Activated T-cell treated with anti-CD3 and anti-CD28 coated beads, Interleukin-2, amount 50 U/mL, for 1 hour (primary cell): ENCODE data around the gene CCDC88A.
"Not testable (repeated sequence)": the region's sequence is repeated elsewhere in the genome, so short reads cannot be mapped to it uniquely, and the experiment has no call there.

ENCODE experiments used
- DNase-seq: peaks from one replicate; pipeline ENCODE4 v3.0.0-alpha.2; 2020

CCDC88A gene

DNA sequence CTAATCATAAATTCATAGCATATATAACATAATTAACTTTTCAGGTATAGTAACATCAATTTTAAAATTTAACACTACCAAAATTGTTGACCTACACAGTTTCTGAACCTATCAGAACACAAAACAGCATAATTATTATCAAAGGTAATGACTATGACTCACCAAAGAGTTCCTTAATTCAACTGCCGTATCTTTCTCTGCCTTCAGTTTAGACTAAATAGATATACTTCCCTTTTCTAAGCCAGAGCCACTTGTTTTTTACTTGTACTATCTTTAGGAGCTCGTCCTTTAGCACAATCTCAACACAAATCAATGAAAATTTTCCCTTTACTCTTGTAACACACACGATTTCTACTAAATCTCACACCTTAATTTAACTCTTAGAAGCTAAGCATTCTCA, 54.4 kb downstream of the CCDC88A start:
- no peak for DNase-seq

DNA sequence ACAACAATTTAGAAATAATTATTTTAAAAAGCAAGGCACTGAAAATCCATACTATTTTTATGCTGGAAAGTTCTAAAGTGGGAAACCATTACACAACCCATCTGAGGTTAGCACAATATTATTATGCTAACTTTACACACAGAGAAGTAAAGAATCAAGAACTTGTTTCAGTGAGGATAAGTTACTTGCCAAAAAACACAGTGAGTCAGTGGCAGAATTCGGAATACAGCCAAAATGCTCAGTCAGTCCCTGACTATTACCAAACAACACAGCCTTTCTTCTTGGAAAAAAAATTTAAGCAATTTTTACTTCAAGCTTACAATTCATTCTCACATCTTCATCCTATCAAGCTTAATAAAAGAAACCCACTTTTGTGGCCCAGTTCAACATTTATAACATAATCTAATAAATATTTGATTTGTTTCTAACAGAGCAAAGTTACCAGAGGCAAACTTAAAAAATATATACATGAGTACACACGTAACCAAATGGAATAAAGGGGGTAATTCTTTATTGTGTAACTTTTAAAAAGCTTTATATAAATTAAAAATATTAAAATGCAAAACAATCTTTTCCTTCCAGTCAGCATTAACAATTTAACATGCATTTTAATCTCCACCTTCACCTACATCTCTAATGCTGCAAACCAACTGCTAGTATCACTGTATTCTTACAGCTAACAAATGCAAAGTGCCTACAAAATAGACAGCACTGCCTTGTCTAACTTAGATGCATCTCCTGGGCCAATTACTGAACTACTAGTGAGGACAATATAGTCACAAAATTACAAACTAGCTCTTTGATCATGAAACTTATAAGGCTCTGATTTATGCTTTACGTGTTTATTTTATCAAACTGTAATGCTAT, 55.2 kb downstream of the CCDC88A start:
- no peak for DNase-seq

DNA sequence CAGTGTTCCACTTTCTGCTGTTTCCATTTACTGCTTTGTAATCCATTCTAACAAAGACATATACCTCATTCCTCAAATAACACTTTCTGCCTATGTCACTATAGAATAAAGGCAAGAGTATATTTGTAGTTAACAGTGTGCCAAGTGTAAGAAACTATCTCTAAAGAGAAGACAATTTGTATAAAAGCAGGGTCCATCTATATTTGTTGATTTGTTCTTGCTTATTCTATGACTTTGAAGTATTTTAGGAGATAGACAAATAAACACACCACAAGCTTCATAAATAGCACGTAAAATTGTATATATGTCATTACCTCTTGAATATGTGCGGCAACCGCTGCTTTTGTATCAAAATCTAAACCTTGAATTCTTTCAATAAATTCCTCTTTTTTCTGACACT, 56.0 kb downstream of the CCDC88A start:
- no peak for DNase-seq

DNA sequence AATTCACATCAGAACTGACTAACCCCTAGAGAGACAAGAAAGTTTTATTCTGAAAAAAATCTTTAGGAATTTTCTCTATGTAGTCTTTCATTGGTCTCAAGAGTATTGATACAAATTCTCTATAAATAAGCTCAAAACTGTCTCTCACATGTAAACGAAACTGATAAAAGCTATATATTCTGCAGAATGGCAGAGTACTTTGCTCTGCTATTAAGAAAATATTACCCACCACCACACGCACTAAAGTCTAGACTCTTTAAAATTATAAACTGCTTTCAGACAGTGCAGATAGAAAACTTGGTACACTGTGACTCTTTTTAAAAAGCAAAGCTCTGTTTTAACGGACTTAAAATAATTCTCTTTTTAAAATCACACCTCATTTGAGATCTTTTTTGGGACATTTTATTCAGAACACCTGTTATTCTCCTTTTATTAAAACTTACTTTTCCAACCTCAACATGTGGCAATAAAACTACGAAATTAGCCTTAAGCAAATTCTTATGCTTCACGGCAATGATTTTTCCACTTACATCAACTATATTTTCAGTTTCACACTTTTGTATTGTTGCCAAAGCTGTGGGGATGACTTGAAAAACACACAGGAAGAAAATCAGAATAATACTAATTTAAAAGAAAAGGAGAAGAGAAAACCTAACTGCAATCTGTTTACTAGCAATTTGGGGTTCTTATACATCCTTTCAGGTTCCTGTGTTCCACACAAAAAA, 58.0 kb downstream of the CCDC88A start:
- no peak for DNase-seq

DNA sequence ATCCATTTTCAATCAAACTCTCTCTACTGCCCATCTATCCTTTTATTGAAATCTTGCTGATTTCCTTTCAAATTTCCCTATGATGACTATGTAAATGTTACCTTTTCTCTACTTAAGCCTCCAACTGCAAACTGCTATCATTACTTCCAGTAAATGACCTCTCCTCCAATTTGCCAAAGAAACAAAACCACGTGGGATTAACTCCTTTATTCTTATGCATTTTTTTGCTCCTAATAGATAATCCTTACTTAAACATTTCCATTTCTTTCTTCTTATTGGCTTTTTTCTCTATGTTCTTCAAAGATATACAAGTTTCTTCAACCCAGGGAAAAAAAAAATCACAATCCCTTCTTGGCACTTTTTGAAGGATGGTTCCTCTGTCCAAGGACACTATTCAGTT, 61.2 kb downstream of the CCDC88A start:
- DNase-seq = no peak

DNA sequence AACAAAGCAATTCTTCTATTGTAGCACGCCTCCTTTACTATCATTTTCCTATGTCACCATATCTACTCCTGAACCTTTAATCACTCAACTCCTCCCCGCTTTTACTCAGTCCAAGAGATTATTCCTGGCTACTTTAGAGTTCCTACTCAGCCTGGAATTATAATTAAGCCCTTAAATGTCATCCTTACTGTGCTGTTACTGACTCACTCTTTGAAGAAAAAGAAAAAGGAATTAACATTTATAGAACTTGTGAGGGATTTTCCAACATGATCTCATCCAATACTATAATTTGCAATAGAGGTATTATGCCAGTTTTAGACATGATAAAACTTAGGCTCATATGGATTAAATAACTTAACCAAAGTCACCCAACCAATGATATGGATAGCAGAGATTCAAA, 61.7 kb downstream of the CCDC88A start:
- no peak for DNase-seq

DNA sequence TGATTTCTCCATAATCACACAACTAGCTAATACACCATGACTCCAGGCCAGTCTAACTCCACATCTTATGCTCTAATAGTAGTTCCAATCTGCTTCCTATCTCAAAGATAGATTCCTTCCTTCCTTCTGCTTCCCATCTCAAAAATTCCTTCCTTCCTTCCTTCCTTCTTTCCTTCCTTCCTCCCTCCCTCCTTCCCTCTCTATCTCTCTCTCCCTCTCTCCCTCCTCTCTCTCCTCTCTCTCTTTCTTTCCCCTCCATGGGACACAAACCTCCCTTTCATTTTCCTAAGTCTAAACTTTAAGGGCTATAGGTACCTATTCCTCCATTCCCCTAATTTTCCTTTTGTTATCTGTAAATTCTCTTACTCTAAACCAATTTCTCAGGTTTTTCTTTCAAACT, 62.5 kb downstream of the CCDC88A start:
- DNase-seq = no peak

DNA sequence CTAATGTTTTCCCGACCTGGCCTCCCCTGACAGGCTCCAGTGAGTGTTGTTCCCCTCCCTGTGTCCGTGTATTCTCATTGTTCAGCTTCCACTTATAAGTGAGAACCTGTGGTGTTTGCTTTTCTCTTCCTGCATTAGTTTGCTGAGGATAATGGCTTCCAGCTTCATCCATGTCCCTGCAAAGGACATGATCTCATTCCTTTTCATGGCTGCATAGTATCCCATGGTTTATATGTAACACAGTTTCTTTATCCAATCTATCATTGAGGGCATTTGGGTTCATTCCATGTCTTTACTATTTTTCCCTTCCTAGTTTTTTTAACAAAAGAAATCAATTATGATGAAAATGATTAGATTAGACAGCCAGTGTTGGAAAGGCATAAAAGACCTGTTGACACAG, 63.5 kb downstream of the CCDC88A start:
- not testable (repeated sequence) for DNase-seq

DNA sequence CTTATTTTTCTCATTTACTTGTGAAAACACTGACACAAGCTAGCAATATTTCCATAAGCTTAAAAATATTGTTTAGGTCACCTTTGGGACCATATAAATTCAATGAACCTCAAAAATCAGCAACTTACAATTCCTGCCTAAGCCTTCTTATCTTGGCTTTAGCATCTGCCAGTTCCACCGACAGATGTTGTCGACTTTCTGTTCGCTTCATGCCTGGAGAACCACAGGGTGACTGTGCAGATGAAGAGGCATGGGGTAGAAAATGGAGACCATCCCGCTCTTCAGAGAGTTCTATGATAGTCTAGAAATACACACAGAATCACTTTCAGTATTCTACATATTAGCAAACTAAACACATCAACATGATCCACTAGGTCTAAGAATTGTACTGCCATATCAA, 64.2 kb downstream of the CCDC88A start:
- DNase-seq = no peak

DNA sequence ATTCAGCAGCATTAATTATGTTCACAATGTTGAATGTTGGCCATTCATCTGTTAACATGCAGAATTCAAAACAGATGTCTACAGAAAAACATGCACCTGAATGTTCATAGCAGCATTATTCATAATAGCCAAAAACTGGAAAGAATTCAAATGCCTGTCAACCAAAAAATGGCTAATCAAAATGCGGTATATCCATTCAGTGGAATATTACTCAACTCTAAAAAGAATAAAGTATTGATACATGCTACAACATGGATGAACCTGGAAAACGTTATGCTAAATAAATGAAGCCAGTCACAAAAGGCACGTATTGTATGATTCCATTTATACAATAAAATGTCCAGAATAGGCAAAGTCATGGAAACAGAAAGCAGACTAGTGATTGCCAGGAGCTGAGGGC, 68.0 kb downstream of the CCDC88A start:
- no peak for DNase-seq

DNA sequence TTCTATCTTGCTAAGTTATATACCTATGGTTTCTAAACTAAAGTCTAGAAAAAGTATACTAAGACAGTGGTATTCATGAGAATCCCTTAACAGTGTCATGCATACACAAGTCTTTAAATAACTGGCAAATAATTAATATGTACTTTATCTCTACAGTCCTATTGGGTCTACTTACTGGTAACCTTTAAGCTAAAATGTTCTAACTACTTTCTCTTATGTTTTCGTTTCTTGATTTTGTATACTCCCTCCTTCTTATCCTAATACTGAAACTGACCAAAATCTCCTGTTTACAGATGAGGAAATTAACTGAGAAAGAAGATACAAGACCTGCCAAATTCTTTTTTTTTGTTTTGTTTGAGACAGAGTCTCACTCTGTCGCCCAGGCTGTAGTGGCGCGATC, 74.6 kb downstream of the CCDC88A start:
- no peak for DNase-seq

DNA sequence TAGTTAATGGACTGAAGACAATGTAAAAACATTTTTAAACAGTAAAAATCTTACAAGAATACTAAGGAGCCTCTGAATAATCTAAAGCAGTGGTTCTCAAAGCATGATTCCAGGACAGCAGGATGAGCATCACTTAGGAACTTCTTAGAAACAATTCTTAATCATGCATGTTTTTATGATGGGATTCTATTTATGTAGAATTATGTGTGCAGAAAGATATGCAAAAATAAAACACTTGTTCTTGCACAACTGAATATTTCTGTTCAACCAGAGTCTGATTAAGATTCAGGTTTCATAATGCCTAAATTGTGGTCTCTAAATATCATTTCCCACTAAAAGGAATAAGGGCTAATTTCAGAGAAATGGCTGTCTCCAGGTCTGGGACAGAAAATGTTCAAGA, 81.4 kb downstream of the CCDC88A start:
- no peak for DNase-seq

DNA sequence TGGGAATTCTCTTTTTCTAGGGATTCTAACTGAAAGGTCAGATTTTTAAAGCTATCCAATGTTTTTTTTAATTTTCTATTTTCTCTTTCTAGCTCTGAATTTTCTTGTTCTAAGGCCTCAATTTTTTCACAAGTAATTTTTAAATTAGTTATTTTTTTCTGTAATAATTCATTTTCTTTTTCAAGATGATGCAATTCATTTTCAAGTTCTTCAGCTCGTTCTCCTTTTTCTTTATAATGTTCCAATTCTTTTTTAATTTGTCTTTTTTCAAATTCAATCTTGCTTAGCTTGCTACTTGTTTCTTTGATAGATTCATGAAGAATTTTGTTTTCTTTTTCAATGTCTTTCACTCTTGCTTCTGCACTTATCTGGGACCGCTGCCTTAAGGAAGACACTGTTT, 84.9 kb downstream of the CCDC88A start:
- no peak for DNase-seq

DNA sequence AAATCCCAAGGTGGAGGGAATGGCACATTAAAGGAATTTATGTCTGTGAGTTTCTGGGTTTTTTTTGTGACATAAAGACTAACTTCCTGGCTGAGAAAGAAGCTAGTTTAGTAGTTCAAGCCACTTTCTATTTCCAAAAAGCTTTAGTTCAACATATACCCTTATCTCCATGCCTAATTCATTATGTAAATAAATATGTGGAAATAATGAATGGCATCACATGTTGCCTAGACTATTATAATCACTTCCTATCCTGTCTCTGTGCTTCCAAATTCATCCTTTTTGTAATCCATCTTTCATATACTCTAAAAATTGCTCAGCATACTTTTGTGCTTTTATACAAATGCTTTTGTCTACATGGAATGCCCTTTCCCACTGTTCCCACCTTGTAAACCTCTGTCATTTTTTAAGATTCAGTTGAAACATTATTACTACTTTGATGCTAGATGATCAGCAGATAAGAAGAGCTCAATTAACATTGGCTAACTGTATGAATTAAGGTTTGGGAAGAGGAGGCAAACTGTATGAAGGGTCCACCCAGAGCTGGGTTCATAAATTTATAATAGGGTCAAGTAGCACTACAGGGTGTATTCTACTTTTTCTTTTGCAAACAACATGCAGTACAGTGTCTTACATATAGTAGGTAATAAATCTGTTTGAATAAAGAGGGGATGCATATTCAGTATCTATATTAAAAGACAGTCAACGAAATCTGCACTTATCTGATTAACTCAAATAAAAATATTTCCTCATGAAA, 88.9 kb downstream of the CCDC88A start:
- DNase-seq = no peak

DNA sequence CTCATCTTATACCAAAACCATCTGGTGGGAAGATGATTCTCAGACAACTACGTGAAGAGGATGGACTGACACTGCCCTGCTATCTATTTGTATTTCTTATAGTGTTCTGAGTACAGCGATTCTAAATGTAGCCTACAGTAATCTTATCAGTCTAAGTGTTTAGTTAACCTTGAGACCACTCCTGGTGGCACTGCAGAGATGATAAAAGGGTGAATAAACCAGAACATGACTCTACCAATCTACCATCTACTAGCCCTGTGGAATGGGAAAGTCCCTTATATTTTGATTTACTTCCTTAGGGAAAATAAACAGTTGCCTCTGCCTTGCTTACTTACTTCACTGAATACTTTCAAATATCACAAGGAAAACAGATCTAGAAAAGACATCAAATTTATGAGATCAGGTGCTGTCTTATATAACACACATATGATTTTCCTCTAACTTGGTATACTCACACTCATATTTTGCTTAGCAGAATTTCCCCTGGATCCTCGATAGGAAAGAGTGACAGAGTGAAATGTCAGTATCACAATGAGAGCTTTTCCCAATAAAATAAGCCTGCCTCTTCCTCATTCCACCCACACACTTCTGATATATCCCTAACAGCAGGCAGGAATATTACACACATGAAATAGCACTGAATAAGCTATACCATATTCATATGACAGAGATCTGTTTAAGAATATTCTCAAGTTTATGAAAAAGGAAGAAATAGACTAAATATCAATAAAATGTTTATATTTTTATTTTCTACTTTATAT, 92.0 kb downstream of the CCDC88A start:
- no peak for DNase-seq

DNA sequence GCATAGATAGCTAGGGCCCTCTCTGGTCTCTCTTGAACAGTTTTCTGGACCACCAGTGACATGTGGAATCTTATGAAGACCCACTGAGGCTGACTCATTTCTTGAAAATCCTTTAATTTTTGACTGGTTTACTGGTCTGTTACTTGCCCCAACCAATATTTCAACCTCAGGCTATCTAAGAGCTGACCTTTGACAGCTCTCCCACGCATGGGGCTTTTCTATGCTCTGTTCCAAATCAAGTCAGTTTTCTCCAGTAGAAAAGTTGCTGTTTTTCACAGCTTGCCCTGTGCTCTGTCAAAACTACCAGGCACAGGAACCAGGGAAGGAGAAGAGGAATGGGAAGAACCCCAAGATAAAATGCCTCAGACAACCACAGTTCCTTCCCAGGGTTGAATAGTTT, 104.7 kb downstream of the CCDC88A start:
- DNase-seq = no peak

DNA sequence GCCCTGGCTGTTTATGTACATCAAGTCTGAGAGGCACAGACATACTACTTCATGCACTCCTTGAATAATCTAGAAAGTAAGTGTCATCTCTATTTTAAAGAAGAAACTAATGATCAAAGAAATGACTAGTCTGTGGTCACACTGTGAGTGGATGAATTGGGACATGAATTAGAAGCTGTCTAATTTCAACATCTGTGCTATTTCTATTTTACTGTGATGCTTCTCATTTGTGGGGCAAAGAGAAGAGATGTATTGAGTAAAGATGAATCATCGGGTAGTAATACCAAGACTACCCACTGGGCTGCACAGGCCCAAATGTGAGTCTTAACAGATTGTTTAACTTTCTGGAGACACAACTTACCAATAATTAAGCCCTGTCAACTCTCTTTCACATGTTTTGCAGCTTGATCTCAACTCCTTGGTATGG, 108.2 kb downstream of the CCDC88A start:
- no peak for DNase-seq

DNA sequence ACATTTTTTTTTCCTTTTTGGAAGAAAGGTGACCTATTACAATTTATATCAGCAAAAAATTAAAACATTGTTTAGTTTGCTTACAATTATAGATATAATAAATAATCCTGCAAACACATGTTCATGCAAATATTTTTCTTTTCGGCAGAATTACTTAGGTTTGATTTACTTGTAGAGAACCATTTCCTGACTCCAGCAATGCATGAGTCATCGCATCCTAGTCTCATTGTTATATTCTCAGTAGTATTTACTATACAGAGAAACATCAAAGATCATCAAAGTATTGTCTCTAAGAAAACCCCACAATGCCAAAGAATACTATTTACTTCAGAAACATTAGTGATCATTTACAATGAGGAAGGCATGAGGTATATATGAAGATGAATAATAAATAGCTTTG, 110.2 kb downstream of the CCDC88A start:
- no peak for DNase-seq

DNA sequence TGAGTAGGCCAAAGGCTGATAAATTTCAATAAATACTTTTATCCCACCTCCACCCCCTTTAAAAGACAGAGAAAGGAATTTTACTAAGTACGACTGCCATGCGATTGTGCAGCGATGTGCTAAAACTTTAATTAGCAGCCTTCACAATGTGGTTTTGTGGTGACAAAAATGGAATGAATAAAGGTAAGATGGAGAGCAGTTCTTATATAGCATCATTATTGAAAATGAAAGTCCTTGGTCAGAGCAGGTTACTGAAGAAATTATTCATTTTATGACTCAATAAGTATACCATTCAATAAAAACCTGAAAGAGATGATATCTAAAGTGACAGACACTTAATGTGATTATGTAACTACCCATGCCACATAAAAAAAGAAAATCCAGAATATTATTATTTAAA, 117.4 kb downstream of the CCDC88A start:
- DNase-seq = no peak

DNA sequence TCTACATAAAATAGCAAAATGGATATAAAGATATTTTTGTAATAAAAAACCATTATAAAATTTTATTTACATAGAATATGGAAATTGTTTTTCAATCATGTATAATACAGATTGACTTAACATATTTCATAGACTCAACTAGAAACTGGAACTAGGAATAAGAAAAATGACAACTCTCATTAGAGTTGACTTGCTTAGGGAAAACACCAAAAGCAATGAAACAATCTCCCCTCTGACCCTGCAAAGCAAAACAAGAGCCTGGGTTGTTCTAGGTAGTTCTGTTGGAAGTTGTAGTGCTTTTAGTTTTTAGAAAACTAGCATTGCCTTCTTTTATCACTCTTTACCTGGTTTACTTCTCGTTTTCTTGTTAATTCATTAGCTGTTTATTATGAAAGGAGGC, 118.4 kb downstream of the CCDC88A start:
- DNase-seq = no peak

DNA sequence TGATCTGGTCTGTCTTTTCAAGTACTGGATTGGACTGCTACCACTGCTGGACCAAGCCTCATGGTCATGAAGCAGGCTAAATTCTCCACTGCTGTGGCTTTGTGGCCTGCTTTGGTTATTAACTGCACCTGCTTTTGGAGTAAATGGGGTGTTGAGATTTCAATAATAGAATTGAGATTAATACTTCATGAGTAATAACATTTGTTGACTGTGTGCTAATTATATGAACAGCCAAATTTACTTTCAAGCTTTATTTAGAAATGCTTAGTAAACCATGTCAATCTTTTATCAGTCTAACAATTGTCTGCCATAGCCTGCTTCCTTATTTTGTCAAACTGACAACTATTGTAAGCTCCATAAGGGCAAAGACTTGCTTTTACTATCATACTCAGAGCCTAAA, 123.3 kb downstream of the CCDC88A start:
- no peak for DNase-seq

DNA sequence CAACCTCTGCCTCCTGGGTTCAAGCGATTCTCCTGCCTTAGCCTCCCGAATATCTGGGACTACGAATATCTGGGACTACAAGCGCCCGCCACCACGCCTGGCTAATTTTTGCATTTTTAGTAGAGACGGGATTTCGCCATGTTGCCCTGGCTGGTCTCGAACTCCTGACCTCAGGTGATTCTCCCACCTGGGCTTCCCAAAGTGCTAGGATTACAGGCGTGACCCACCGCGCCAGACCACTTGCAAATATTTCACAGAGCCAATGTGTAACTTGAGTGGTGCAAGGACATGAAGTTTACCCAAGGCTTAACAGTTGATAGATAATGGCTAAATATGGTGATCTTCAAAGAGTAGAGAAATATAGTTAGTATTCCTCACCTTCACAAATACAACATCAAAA, 136.6 kb downstream of the CCDC88A start:
- no peak for DNase-seq
